PC-9 (cell line): Measurements from ENCODE around the gene FATE1.

ENCODE experiments used
- CTCF ChIP-seq: fragments of 200-600 bp; sonication (generic); conservative IDR thresholded peaks from 2 replicates; pipeline ENCODE4 v1.6.1; 2017; ENCODE audit warnings: mixed run types, antibody characterized with exemption, mild to moderate bottlenecking, moderate library complexity
- EZH2 ChIP-seq: fragments of 200-600 bp; sonication (generic); IDR thresholded peaks from 2 replicates; pipeline ENCODE4 v1.8.0; 2017; ENCODE audit warnings: antibody characterized with exemption, low read depth

GRCh38 chrX:151714362-151714761 is 1.5 kb upstream of the FATE1 start:
- TF ChIP-seq CTCF (no peak), EZH2 (no peak)
